ENCODE data around the gene ZSCAN20. TPM values are rescaled to one million over a fixed set of nuclear protein-coding genes. Genes with fewer than 3 reads are reported as not detected.

Gene ZSCAN20
- total RNA-seq, 2 donors from 2014 or later = 4.7 to 7.3 TPM

DNA sequence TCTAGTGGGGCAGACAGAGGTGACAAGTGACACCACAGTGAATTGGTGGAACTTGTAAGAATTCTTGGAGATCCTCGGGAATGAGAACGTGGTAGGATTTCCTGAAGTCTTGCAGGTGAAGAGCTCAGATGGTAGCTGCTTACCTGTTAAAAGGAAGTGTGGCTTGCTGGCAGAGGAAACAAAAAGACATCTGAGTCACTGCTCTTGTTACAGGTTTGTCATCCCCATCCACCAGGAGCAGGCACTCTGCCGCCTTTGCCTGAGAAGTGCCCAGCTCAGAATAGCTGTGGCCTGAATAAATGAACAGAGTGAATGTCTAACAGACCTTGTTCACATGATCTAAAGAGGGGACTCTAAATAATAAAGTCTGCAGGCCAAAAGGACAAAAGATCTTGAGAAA, 12.3 kb upstream of the ZSCAN20 start:
- no peak for DNase-seq (ENCODE audit: low spot score)
- Histone ChIP-seq H3K4me3 (no peak overlapping the region), H3K4me1 (peaks cover 0 to 48% of the 10 kb centered on the region in 2 donors)

DNA sequence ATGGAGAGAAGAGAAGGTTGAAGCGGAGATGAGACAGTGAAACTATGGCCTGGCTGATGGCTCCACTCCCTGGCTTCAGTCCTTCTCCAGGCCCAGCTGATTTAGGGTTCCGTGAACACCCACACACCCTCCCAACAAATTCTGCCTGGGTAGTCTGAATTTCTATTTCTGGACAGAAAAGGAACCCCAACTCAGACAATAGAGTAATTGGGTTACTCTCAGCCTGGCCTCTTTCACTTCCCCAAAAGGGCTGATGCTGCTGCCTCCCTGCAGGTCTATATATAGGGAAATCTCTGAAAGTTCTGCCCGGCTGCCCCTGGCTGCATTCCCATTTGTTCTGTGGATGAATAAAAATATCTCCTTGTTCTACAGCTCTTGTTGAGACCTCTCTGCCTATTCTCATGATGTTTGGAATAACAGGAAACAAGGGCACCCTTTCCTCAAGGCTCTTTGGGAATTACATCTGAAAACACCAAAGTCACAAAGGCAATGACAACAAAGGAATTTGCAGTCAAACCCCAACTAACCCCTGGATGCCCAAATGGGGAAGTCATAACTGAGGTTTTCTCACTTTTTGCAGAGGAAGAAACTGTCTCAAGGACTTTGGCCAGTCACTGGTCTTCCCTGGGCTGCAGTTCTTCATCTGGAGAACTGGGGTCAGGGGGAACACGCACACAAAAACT, 11.4 kb upstream of the ZSCAN20 start:
- H3K4me1 ChIP-seq = peaks cover 0 to 42% of the 10 kb centered on the region in 2 donors
- H3K27ac ChIP-seq = peak overlapping the region; percentile 80 to 86
- H3K9me3 ChIP-seq = no peaks in the 10 kb centered on the region
- no peak overlapping the region for H3K4me3 ChIP-seq
- DNase-seq (ENCODE audit: low spot score) = no peak
- H3K27me3 ChIP-seq = no peaks in the 10 kb centered on the region
- TF ChIP-seq, protein P1, sequence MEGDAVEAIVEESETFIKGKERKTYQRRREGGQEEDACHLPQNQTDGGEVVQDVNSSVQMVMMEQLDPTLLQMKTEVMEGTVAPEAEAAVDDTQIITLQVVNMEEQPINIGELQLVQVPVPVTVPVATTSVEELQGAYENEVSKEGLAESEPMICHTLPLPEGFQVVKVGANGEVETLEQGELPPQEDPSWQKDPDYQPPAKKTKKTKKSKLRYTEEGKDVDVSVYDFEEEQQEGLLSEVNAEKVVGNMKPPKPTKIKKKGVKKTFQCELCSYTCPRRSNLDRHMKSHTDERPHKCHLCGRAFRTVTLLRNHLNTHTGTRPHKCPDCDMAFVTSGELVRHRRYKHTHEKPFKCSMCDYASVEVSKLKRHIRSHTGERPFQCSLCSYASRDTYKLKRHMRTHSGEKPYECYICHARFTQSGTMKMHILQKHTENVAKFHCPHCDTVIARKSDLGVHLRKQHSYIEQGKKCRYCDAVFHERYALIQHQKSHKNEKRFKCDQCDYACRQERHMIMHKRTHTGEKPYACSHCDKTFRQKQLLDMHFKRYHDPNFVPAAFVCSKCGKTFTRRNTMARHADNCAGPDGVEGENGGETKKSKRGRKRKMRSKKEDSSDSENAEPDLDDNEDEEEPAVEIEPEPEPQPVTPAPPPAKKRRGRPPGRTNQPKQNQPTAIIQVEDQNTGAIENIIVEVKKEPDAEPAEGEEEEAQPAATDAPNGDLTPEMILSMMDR (IDR thresholded peaks at IDR 0.05) = no peak
- no peaks in the 10 kb centered on the region for H3K36me3 ChIP-seq

More for the DNA sequence above, 12.3 kb upstream of the ZSCAN20 start:
- H3K9me3 ChIP-seq = no peaks in the 10 kb centered on the region
- no peaks in the 10 kb centered on the region for H3K27me3 ChIP-seq
- no peaks in the 10 kb centered on the region for H3K36me3 ChIP-seq
- TF ChIP-seq, protein P1 (IDR thresholded peaks at IDR 0.05) = no peak
- H3K27ac ChIP-seq = peak overlapping the region; percentile 80 to 86

DNA sequence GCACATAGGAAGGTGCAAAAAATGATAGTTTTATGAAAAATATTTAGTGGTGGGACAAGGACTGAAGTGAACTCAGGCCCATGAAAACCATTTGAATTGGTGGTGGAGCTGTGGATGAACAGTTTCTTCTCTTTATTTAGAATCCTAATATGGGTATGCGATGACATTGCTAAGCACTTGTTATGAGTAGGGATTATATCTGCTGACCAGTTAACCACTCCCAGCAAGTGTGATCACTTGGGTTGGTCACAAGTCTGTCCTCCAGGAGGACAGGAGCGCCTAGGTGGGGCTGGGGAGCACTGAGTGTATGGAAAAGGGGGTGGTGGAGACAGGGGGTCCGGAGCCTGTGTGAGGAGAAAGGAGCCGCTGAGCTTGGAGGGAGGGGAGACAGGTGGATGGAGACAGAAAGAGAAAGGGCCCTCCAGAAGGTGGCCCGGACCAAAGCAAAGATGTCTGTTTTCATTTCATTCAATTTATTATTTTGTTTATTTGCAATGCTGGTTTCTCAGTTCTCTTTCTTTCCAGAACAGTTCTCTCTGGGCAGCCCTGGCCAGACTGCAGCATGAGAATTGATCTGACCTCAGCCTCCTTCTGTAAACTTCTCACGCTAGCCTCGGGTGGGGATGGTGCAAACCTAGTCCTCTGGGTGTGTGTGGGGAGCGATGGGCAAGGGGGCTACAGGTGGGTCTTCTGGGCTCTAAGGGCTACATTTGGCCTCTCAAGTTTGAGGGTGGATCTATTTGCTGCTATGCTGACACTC, 9.9 kb upstream of the ZSCAN20 start:
- H3K9me3 ChIP-seq = no peaks in the 10 kb centered on the region
- H3K36me3 ChIP-seq = no peaks in the 10 kb centered on the region
- DNase-seq (ENCODE audit: low spot score) = no peak
- TF ChIP-seq, protein P1 (IDR thresholded peaks at IDR 0.05) = no peak
- H3K27me3 ChIP-seq = no peaks in the 10 kb centered on the region
- H3K4me3 ChIP-seq = no peak overlapping the region
- H3K4me1 ChIP-seq = peaks cover 0 to 40% of the 10 kb centered on the region in 2 donors
- H3K27ac ChIP-seq = peak overlapping the region; percentile 80 to 86

DNA sequence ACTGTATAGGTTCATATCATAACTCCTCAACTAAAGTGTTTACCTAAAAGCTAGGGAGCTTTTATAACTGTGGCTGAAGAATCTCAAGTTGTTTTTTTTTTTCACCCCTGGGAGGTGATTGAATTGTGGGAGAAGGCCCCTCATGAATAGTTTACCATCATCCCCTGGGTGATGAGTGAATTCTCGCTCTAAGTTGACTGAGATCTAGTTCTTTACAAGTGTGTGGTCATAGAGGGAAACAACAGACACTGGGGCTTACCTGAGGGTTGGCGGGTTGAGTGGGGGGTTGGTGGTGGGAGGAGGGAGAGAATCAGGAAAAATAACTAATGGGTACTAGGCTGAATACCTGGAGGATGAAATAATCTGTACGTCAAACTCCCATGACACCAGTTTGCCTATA, 7.9 kb upstream of the ZSCAN20 start:
- H3K27me3 ChIP-seq = no peaks in the 10 kb centered on the region
- DNase-seq (ENCODE audit: low spot score) = no peak
- no peaks in the 10 kb centered on the region for H3K36me3 ChIP-seq
- H3K27ac ChIP-seq = no peak overlapping the region
- H3K4me1 ChIP-seq = peaks cover 0 to 36% of the 10 kb centered on the region in 2 donors
- TF ChIP-seq, protein P1 (IDR thresholded peaks at IDR 0.05) = no peak
- no peak overlapping the region for H3K4me3 ChIP-seq
- no peaks in the 10 kb centered on the region for H3K9me3 ChIP-seq

DNA sequence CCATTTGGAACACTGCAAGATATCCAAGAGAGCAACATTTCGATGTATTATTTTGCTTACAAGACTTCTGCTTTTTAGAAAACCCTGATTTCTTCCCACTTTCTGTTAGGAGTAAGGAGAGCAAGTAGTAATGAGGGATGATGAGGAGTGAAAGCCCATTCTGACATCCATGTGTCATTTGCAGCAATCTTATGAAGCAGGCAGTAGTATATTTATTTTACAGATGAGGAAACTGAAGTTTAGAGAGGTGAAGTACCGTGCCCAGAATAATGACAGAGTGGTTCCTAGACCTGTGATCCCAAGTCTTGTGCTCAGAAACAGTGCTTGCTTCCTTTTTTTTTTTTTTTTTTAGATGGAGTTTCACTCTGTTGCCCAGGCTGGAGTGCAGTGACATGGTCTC, 7.1 kb upstream of the ZSCAN20 start:
- no peak overlapping the region for H3K4me3 ChIP-seq
- no peaks in the 10 kb centered on the region for H3K27me3 ChIP-seq
- TF ChIP-seq, protein P1 (IDR thresholded peaks at IDR 0.05) = no peak
- no peaks in the 10 kb centered on the region for H3K9me3 ChIP-seq
- no peaks in the 10 kb centered on the region for H3K36me3 ChIP-seq
- DNase-seq (ENCODE audit: low spot score) = no peak
- H3K27ac ChIP-seq = no peak overlapping the region
- peaks cover 0 to 34% of the 10 kb centered on the region in 2 donors for H3K4me1 ChIP-seq
